Panc1 (cell line): ENCODE measurements around the gene ZNF474. TPM values are rescaled to one million over a fixed set of nuclear protein-coding genes. Genes with fewer than 3 reads are reported as not detected.

ENCODE experiments used
- ATAC-seq: fragments of 200-7000 bp; cut with Tn5 transposase; 2 replicates; pipeline ENCODE4 v1.9.1; 2020; ENCODE audit warnings: mild to moderate bottlenecking, moderate library complexity
- BruUV-seq: library from RNA; stranded (reverse); fragments of 400-500 nt; replicated peaks from 2 replicates; lab custom pipeline; 2021; lab: Mats Ljungman, UMichigan
- CTCF ChIA-PET: fragments of 300-600 bp; sonication (Branson Sonifier 250); formaldehyde crosslinking; loops from one replicate; lab custom pipeline; 2022; ENCODE audit warnings: antibody characterized with exemption; lab: Charles Lee
- POLR2A ChIA-PET: fragments of 300-600 bp; sonication (Branson Sonifier 250); formaldehyde crosslinking; loops from one replicate; lab custom pipeline; 2022; ENCODE audit warnings: antibody characterized with exemption; lab: Charles Lee
- DNase-seq: peaks from one replicate; pipeline ENCODE4 v3.0.0-alpha.2; 2010; ENCODE audit warnings: low read depth, low spot score
- H3K27ac ChIP-seq: 2 replicates; pipeline ENCODE4 v1.5.1; 2011; ENCODE audit warnings: mild to moderate bottlenecking, low read length, inconsistent platforms
- H3K27me3 ChIP-seq: fragments of 200-500 bp; sonication (Bioruptor generic); 2 replicates; pipeline ENCODE4 v1.6.0; 2014; ENCODE audit warnings: low read length, inconsistent platforms; ENCODE audit not compliant: control insufficient read depth, insufficient read depth
- H3K36me3 ChIP-seq: fragments of 200-500 bp; sonication (Bioruptor generic); 2 replicates; pipeline ENCODE4 v1.5.1; 2014; ENCODE audit warnings: inconsistent platforms, mild to moderate bottlenecking, low read length, moderate library complexity; ENCODE audit not compliant: control insufficient read depth, insufficient read depth
- H3K4me1 ChIP-seq: 2 replicates; pipeline ENCODE4 v1.5.1; 2011; ENCODE audit warnings: inconsistent platforms, mild to moderate bottlenecking, low read length, moderate library complexity; ENCODE audit not compliant: control insufficient read depth, insufficient read depth
- H3K4me3 ChIP-seq, 2 experiments: 2 replicates each; pipeline ENCODE4 v1.5.1; 2011 to 2012; ENCODE audit warnings: low read depth in 2 of 2, low read length in 2 of 2, mild to moderate bottlenecking in 2 of 2, inconsistent platforms in 1 of 2, moderate library complexity in 1 of 2
- H3K9me3 ChIP-seq: fragments of 200-500 bp; sonication (Bioruptor generic); 2 replicates; pipeline ENCODE4 v1.5.1; 2014; ENCODE audit warnings: low read depth, mild to moderate bottlenecking, inconsistent platforms, low read length, moderate library complexity; ENCODE audit not compliant: control insufficient read depth, insufficient read depth
- CTCF ChIP-seq: fragments of 450-650 bp; IDR thresholded peaks from 2 replicates; pipeline ENCODE4 v1.5.1; 2017; ENCODE audit warnings: mild to moderate bottlenecking
- POLR2AphosphoS5 ChIP-seq: IDR thresholded peaks from 2 replicates; pipeline ENCODE4 v1.6.1; 2012; ENCODE audit warnings: mild to moderate bottlenecking, low read depth, low read length, moderate library complexity
- REST ChIP-seq, 2 experiments: IDR thresholded peaks; 2 replicates each; pipeline ENCODE4 v1.6.1; 2011 to 2012; ENCODE audit warnings: low read depth in 2 of 2, control low read depth in 1 of 2, low read length in 1 of 2, mild to moderate bottlenecking in 1 of 2, moderate library complexity in 1 of 2; ENCODE audit not compliant: insufficient read depth in 1 of 2
- SIN3A ChIP-seq: IDR thresholded peaks from 2 replicates; pipeline ENCODE4 v1.6.1; 2012; ENCODE audit warnings: low read depth, mild to moderate bottlenecking, low read length, moderate library complexity, borderline replicate concordance; ENCODE audit not compliant: insufficient read depth
- TCF7L2 ChIP-seq: IDR thresholded peaks from 2 replicates; pipeline ENCODE4 v1.6.1; 2011; ENCODE audit warnings: mild to moderate bottlenecking, low read depth, low read length, inconsistent platforms
- in situ Hi-C: cut with HindIII; loops from 2 replicates; pipeline ENCODE4 v1.10.0; 2016; ENCODE audit warnings: low sequenced_read_pairs, low pct_unique_long_range_greater_than_20kb
- intact Hi-C: fragments of 100-400 bp; cut with micrococcal nuclease; formaldehyde crosslinking; loops from one replicate; pipeline ENCODE4 v1.10.0; 2022; ENCODE audit not compliant: unreplicated experiment
- total RNA-seq: library from RNA; stranded (reverse); gene quantifications from one replicate; pipeline ENCODE4 v1.2.1, GENCODE V29; 2021; ENCODE audit not compliant: unreplicated experiment

The ZNF474 gene
- total RNA-seq, 1 experiment from 2014 or later = not detected

GRCh38 chr5:122190156-122190555 lies 60.8 kb downstream of the ZNF474 start:
- H3K9me3 ChIP-seq = no peaks in the 10 kb centered on the region
- ChIA-PET POLR2A (no interaction called here), CTCF (no interaction called here)
- no peak for ATAC-seq
- BruUV-seq = no TSS peak
- DNase-seq = no peak
- no peaks in the 10 kb centered on the region for H3K4me1 ChIP-seq
- H3K27me3 ChIP-seq = no peaks in the 10 kb centered on the region
- in situ Hi-C loops = no loop called here
- no peak overlapping the region for H3K27ac ChIP-seq
- intact Hi-C loops = no loop called here
- no peak overlapping the region for H3K4me3 ChIP-seq
- no peaks in the 10 kb centered on the region for H3K36me3 ChIP-seq
- TF ChIP-seq CTCF (no peak), TCF7L2 (no peak), REST (IDR thresholded peaks at IDR 0.05; ENCODE audit: insufficient read depth in 1 of 2, low read depth in 2 of 2, low read length in 1 of 2) (no peak), POLR2AphosphoS5 (no peak)

GRCh38 chr5:122192497-122193496 lies 63.5 kb downstream of the ZNF474 start:
- DNase-seq (peak; percentile 38), ATAC-seq (peak; percentile 83)
- Histone ChIP-seq H3K4me1 (no peaks in the 10 kb centered on the region), H3K36me3 (no peaks in the 10 kb centered on the region), H3K27me3 (no peaks in the 10 kb centered on the region), H3K27ac (no peak overlapping the region), H3K9me3 (no peaks in the 10 kb centered on the region), H3K4me3 (no peak overlapping the region)
- intact Hi-C loops (loop anchor here (1.0 kb wide), 1 partner anchor 223 kb away; no protein-coding TSS in a partner anchor), in situ Hi-C loops (no loop called here)
- peak; percentile 68 for TF ChIP-seq CTCF
- TF ChIP-seq TCF7L2 = no peak
- no peak for TF ChIP-seq REST (IDR thresholded peaks at IDR 0.05; ENCODE audit: insufficient read depth in 1 of 2, low read depth in 2 of 2, low read length in 1 of 2)
- no peak for TF ChIP-seq POLR2AphosphoS5
- TF ChIP-seq SIN3A = no peak
- CTCF ChIA-PET = no interaction called here
- POLR2A ChIA-PET = no interaction called here
- BruUV-seq = no TSS peak
